IMR-90 (cell line): ENCODE data around the gene CORO1A. TPM values are rescaled to one million over a fixed set of nuclear protein-coding genes. Genes with fewer than 3 reads are reported as not detected.

Source experiments
- ATAC-seq: fragments of 200-7000 bp; cut with Tn5 transposase; 2 replicates; pipeline ENCODE4 v1.9.1; 2020; ENCODE audit warnings: low read depth, mild to moderate bottlenecking, moderate library complexity
- BruUV-seq: library from RNA; stranded (reverse); fragments of 400-500 nt; replicated peaks from 2 replicates; lab custom pipeline; 2021; lab: Mats Ljungman, UMichigan
- CTCF ChIA-PET: fragments of 300-600 bp; formaldehyde crosslinking; extraction: SDS; loops from one replicate; lab custom pipeline; 2021; ENCODE audit warnings: antibody characterized with exemption; lab: Yijun Ruan, JAX
- POLR2A ChIA-PET: fragments of 300-600 bp; sonication (Branson Sonifier 250); formaldehyde crosslinking; loops from one replicate; lab custom pipeline; 2022; ENCODE audit warnings: antibody characterized with exemption; ENCODE audit not compliant: unreplicated experiment; lab: Charles Lee
- DNase-seq: peaks from one replicate; pipeline ENCODE4 v3.0.0; 2013
- H2AFZ ChIP-seq: replicated peaks from 2 replicates; pipeline ENCODE3; 2013; ENCODE audit warnings: low read length, mild to moderate bottlenecking; ENCODE audit not compliant: poor library complexity
- H2AK5ac ChIP-seq: 2 replicates; pipeline ENCODE4 v1.6.1; 2013; ENCODE audit warnings: low read depth, low read length, inconsistent platforms
- H2AK9ac ChIP-seq: replicated peaks from 2 replicates; pipeline ENCODE3; 2013; ENCODE audit warnings: mild to moderate bottlenecking, low read depth, low read length, moderate library complexity; ENCODE audit not compliant: poor library complexity
- H2BK120ac ChIP-seq: 2 replicates; pipeline ENCODE4 v1.6.1; 2013; ENCODE audit warnings: low read depth, low read length, inconsistent platforms
- H2BK15ac ChIP-seq: 3 replicates; pipeline ENCODE4 v1.6.1; 2013; ENCODE audit warnings: low read depth, low read length, inconsistent platforms
- H2BK20ac ChIP-seq: 2 replicates; pipeline ENCODE4 v1.6.1; 2013; ENCODE audit warnings: low read depth, mild to moderate bottlenecking, inconsistent platforms, low read length, moderate library complexity
- H2BK5ac ChIP-seq: 2 replicates; pipeline ENCODE4 v1.6.1; 2013; ENCODE audit warnings: mild to moderate bottlenecking, low read depth, low read length, inconsistent platforms; ENCODE audit not compliant: poor library complexity, severe bottlenecking
- H3K14ac ChIP-seq: replicated peaks from 2 replicates; pipeline ENCODE4 v1.6.1; 2013; ENCODE audit warnings: low read depth, low read length, inconsistent platforms
- H3K18ac ChIP-seq: 2 replicates; pipeline ENCODE4 v1.6.1; 2013; ENCODE audit warnings: low read depth, low read length, control low read depth
- H3K23ac ChIP-seq: 2 replicates; pipeline ENCODE4 v1.6.1; 2013; ENCODE audit warnings: low read depth, low read length, inconsistent platforms
- H3K27ac ChIP-seq: 2 replicates; pipeline ENCODE4 v1.5.1; 2013; ENCODE audit warnings: mild to moderate bottlenecking, control low read depth, low read length; ENCODE audit not compliant: insufficient read depth
- H3K27me3 ChIP-seq: 2 replicates; pipeline ENCODE4 v1.6.1; 2013; ENCODE audit warnings: low read length; ENCODE audit not compliant: control insufficient read depth, insufficient read depth
- H3K36me3 ChIP-seq: 2 replicates; pipeline ENCODE4 v1.6.1; 2013; ENCODE audit warnings: low read length, mixed read lengths; ENCODE audit not compliant: control insufficient read depth, insufficient read depth
- H3K4ac ChIP-seq: 2 replicates; pipeline ENCODE4 v1.6.1; 2013; ENCODE audit warnings: low read depth, low read length, inconsistent platforms
- H3K4me1 ChIP-seq: 2 replicates; pipeline ENCODE4 v1.6.1; 2013; ENCODE audit warnings: low read length, mixed read lengths; ENCODE audit not compliant: control insufficient read depth, insufficient read depth
- H3K4me2 ChIP-seq: 2 replicates; pipeline ENCODE4 v1.6.1; 2013; ENCODE audit warnings: low read depth, mild to moderate bottlenecking, control low read depth, low read length, moderate library complexity
- H3K4me3 ChIP-seq: 2 replicates; pipeline ENCODE4 v1.5.1; 2013; ENCODE audit warnings: low read depth, mild to moderate bottlenecking, control low read depth, low read length, moderate library complexity; ENCODE audit not compliant: insufficient read depth
- H3K56ac ChIP-seq: 2 replicates; pipeline ENCODE4 v1.6.1; 2013; ENCODE audit warnings: low read length, inconsistent platforms; ENCODE audit not compliant: insufficient read depth; ENCODE audit errors: extremely low read depth
- H3K79me1 ChIP-seq, 2 experiments: 2 replicates each; pipeline ENCODE4 v1.6.1; 2013; ENCODE audit warnings: low read length in 2 of 2, inconsistent platforms in 1 of 2, low read depth in 1 of 2
- H3K9ac ChIP-seq: 2 replicates; pipeline ENCODE4 v1.6.1; 2013; ENCODE audit warnings: low read depth, low read length, control low read depth
- H3K9me1 ChIP-seq: 2 replicates; pipeline ENCODE4 v1.6.1; 2013; ENCODE audit warnings: low read length, inconsistent platforms; ENCODE audit not compliant: insufficient read depth
- H3K9me3 ChIP-seq: 2 replicates; pipeline ENCODE4 v1.6.1; 2013; ENCODE audit warnings: low read length; ENCODE audit not compliant: control insufficient read depth, insufficient read depth
- H4K20me1 ChIP-seq: 2 replicates; pipeline ENCODE4 v1.6.1; 2013; ENCODE audit warnings: low read length, inconsistent platforms; ENCODE audit not compliant: insufficient read depth
- H4K5ac ChIP-seq: 2 replicates; pipeline ENCODE4 v1.6.1; 2013; ENCODE audit warnings: mild to moderate bottlenecking, low read depth, low read length, control low read depth
- H4K8ac ChIP-seq, 2 experiments: 2 replicates each; pipeline ENCODE4 v1.6.1; 2013; ENCODE audit warnings: low read depth in 2 of 2, low read length in 2 of 2, control low read depth in 1 of 2, inconsistent platforms in 1 of 2
- H4K91ac ChIP-seq: 2 replicates; pipeline ENCODE4 v1.6.1; 2013; ENCODE audit warnings: low read depth, low read length, inconsistent platforms; ENCODE audit not compliant: insufficient read depth
- BHLHE40 ChIP-seq: fragments of 150-350 bp; IDR thresholded peaks from 2 replicates; pipeline ENCODE4 v1.6.1; 2016; ENCODE audit warnings: mild to moderate bottlenecking, low read depth, low read length
- CTCF ChIP-seq: conservative IDR thresholded peaks from 2 replicates; pipeline ENCODE4 v1.5.1; 2012; ENCODE audit warnings: mild to moderate bottlenecking, low read depth, low read length, improper control_type of control experiment
- RAD21 ChIP-seq: IDR thresholded peaks from 2 replicates; pipeline ENCODE4 v1.6.1; 2012; ENCODE audit warnings: low read length, improper control_type of control experiment
- RCOR1 ChIP-seq: IDR thresholded peaks from 2 replicates; pipeline ENCODE4 v1.6.1; 2012; ENCODE audit warnings: mild to moderate bottlenecking, low read length, improper control_type of control experiment; ENCODE audit not compliant: insufficient replicate concordance
- SMC3 ChIP-seq: fragments of 150-350 bp; IDR thresholded peaks from 2 replicates; pipeline ENCODE4 v1.6.1; 2016; ENCODE audit warnings: low read depth, mild to moderate bottlenecking, antibody characterized with exemption, low read length, moderate library complexity
- WGBS, 2 experiments: methylation state at CpG; one replicate each; pipeline versions ENCODE4 v1.1.5 to v1.1.7; 2013; ENCODE audit warnings: missing lambda C conversion rate in 2 of 2; ENCODE audit not compliant: insufficient read length in 1 of 2; ENCODE audit errors: extremely low coverage in 2 of 2; 5-methylcytosine and 5-hydroxymethylcytosine counted together
- dilution Hi-C: fragments of 300-500 bp; cut with HindIII; formaldehyde crosslinking; loops from one replicate; pipeline ENCODE4 v1.14.3; 2018; ENCODE audit warnings: low sequenced_read_pairs; ENCODE audit not compliant: unreplicated experiment
- in situ Hi-C: fragments of 300-500 bp; cut with MboI; formaldehyde crosslinking; loops from 3 replicates; pipeline ENCODE4 v1.14.3; 2019; ENCODE audit warnings: low sequenced_read_pairs, inconsistent platforms, mixed read lengths
- intact Hi-C: fragments of 100-400 bp; cut with micrococcal nuclease; formaldehyde crosslinking; loops from 2 replicates; pipeline ENCODE4 v1.10.0; 2022
- polyA plus RNA-seq, 3 experiments: library from polyadenylated mRNA; depleted of rRNA; stranded (reverse); fragments of >200 nt; gene quantifications; 2 replicates each; pipeline ENCODE4 v1.2.3, GENCODE V29; 2012; ENCODE audit warnings: low replicate concordance in 1 of 3
- total RNA-seq: library from RNA; depleted of rRNA; stranded (reverse); fragments of >200 nt; gene quantifications from 2 replicates; pipeline ENCODE4 v1.2.3, GENCODE V29; 2012

CORO1A gene
- total and polyA plus RNA-seq, 2 of the 4 experiments (the other 2 are of a cell fraction) = 7.2 to 13.2 TPM

- H2BK5ac ChIP-seq = no peak overlapping the region
- H3K18ac ChIP-seq = no peak overlapping the region
Measured at GRCh38 chr16:30186782-30187555, 3.6 kb downstream of the CORO1A start.

More at GRCh38 chr16:30186782-30187555, 3.6 kb downstream of the CORO1A start:
- 70% methylated on average over 17 of the region's 36 CpGs; no CpG with 5 or more reads in 1 of the 2 experiments for WGBS, 2 experiments
- no TSS peak for BruUV-seq
- no peak overlapping the region for H3K14ac ChIP-seq
- no peak overlapping the region for H3K4me2 ChIP-seq
- CTCF ChIA-PET = no interaction called here
- H2BK15ac ChIP-seq = no peak overlapping the region
- H3K36me3 ChIP-seq = peaks cover 1% of the 10 kb centered on the region; the same call in 1 of the 2 replicates
- H3K4me1 ChIP-seq = peaks cover 2% of the 10 kb centered on the region; the same call in 1 of the 2 replicates
- no peaks in the 10 kb centered on the region for H4K20me1 ChIP-seq
- no peak overlapping the region for H4K8ac ChIP-seq
- H4K91ac ChIP-seq = no peak overlapping the region
- H2BK20ac ChIP-seq = no peak overlapping the region
- no peaks in the 10 kb centered on the region for H3K27me3 ChIP-seq
- H3K9me1 ChIP-seq = no peaks in the 10 kb centered on the region
- intact Hi-C loops (no loop called here), in situ Hi-C loops (loop anchor here (25.0 kb wide), 1 partner anchor 225 kb away; the partner anchor contains the start of gene ZNF771), dilution Hi-C loops (no loop called here)
- DNase-seq = no peak
- TF ChIP-seq CTCF (peak; percentile 40), RCOR1 (no peak), BHLHE40 (no peak), RAD21 (peak; percentile 28), SMC3 (peak; percentile 22)
- POLR2A ChIA-PET = no interaction called here
- ATAC-seq = no peak
- H3K23ac ChIP-seq = no peak overlapping the region
- no peak overlapping the region for H2AK9ac ChIP-seq
- no peak overlapping the region for H3K27ac ChIP-seq
- H2AK5ac ChIP-seq = no peak overlapping the region; the same call in 1 of the 2 replicates
- H3K56ac ChIP-seq = no peak overlapping the region
- peaks cover 0 to 7% of the 10 kb centered on the region in 2 experiments; a peak in 2 of 4 replicates for H3K79me1 ChIP-seq
- no peaks in the 10 kb centered on the region for H3K9me3 ChIP-seq
- H4K5ac ChIP-seq = no peak overlapping the region
- H2AFZ ChIP-seq = peak overlapping the region; percentile 4
- H3K4ac ChIP-seq = no peak overlapping the region
- H3K4me3 ChIP-seq = no peak overlapping the region
- H3K9ac ChIP-seq = no peak overlapping the region
- H2BK120ac ChIP-seq = no peak overlapping the region
